HUES64 (cell line): ENCODE results near the gene ZNF343.
A peak's percentile ranks its signal among the peaks of the same experiment; 100 is the strongest.
"Not testable (repeated sequence)": the region's sequence is repeated elsewhere in the genome, so short reads cannot be mapped to it uniquely, and the experiment has no call there.

Experiments
- H3K27ac ChIP-seq: 2 replicates; pipeline ENCODE4 v1.7.0; 2013; ENCODE audit warnings: low read depth, low read length, inconsistent platforms
- H3K27me3 ChIP-seq: 2 replicates; pipeline ENCODE4 v1.6.1; 2013; ENCODE audit warnings: mild to moderate bottlenecking, low read length; ENCODE audit not compliant: insufficient read depth
- H3K36me3 ChIP-seq: 2 replicates; pipeline ENCODE4 v1.6.1; 2013; ENCODE audit warnings: mild to moderate bottlenecking, low read length; ENCODE audit not compliant: insufficient read depth
- H3K4me1 ChIP-seq: 2 replicates; pipeline ENCODE4 v1.6.1; 2013; ENCODE audit warnings: mild to moderate bottlenecking, low read length, moderate library complexity; ENCODE audit not compliant: insufficient read depth
- H3K4me3 ChIP-seq: 2 replicates; pipeline ENCODE4 v1.5.1; 2013; ENCODE audit warnings: mild to moderate bottlenecking, low read length, moderate library complexity
- H3K9ac ChIP-seq: 2 replicates; pipeline ENCODE4 v1.6.1; 2013; ENCODE audit warnings: mild to moderate bottlenecking, low read depth, low read length
- H3K9me3 ChIP-seq: 2 replicates; pipeline ENCODE4 v1.6.1; 2013; ENCODE audit warnings: low read depth, low read length; ENCODE audit not compliant: insufficient read depth
- WGBS: fragments of 150-250, 120-280 bp; methylation state at CpG from one replicate; pipeline ENCODE4 v1.1.7; 2013; ENCODE audit warnings: missing lambda C conversion rate; 5-methylcytosine and 5-hydroxymethylcytosine counted together

ZNF343 gene

DNA sequence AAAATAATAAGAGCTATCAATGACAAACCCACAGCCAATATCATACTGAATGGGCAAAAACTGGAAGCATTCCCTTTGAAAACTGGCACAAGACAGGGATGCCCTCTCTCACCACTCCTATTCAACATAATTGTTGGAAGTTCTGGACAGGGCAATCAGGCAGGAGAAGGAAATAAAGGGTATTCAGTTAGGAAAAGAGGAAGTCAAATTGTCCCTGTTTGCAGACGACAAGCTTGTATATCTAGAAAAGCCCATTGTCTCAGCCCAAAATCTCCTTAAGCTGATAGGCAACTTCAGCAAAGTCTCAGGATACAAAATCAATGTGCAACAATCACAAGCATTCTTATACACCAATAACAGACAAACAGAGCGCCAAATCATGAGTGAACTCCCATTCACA, 3.9 kb downstream of the ZNF343 start:
- not testable (repeated sequence) for H3K9me3 ChIP-seq, H3K9ac ChIP-seq, H3K4me1 ChIP-seq, H3K4me3 ChIP-seq, H3K36me3 ChIP-seq, H3K27ac ChIP-seq
- WGBS = 88% methylated on average over 2 of the region's 2 CpGs
- peaks cover 22% of the 10 kb centered on the region for H3K27me3 ChIP-seq

- H3K27me3 ChIP-seq = peaks cover 11% of the 10 kb centered on the region
- H3K36me3 ChIP-seq, H3K9me3 ChIP-seq, H3K4me1 ChIP-seq, H3K4me3 ChIP-seq, H3K27ac ChIP-seq, H3K9ac ChIP-seq: not testable (repeated sequence)
- WGBS = 86% methylated on average over 2 of the region's 2 CpGs
These were observed 5.8 kb downstream of the ZNF343 start for GRCh38 chr20:2502808-2503384.

- no peak overlapping the region for H3K4me3 ChIP-seq
- H3K9ac ChIP-seq = no peak overlapping the region
- H3K27ac ChIP-seq = no peak overlapping the region
- H3K36me3 ChIP-seq = peaks cover 3% of the 10 kb centered on the region; the same call in 1 of the 2 replicates
- WGBS = 77% methylated on average over 4 of the region's 4 CpGs
- H3K4me1 ChIP-seq = no peaks in the 10 kb centered on the region
- H3K9me3 ChIP-seq = no peaks in the 10 kb centered on the region
- no peaks in the 10 kb centered on the region for H3K27me3 ChIP-seq
These were observed 23.1 kb downstream of the ZNF343 start for GRCh38 chr20:2485661-2486060.

DNA sequence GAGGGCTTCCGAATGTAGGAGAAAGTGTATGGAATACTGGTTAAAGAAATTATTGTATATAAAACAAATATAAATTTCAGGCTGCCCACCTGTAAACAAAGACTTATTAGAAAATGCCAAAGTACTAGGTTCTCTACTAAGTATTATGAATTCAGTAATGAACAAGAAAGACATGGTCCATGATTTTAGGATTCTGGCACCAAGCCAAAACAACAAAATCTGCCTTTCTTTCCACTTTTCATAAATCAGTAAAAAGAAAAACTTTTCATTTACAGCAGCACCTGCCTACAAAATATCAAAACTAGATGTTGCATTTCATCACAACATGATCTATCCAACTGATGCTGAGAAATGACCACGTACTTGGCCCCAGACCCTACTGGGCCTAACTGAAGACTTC, 23.6 kb downstream of the ZNF343 start:
- Histone ChIP-seq H3K9me3 (no peaks in the 10 kb centered on the region), H3K4me3 (no peak overlapping the region), H3K27me3 (no peaks in the 10 kb centered on the region), H3K27ac (no peak overlapping the region), H3K4me1 (no peaks in the 10 kb centered on the region), H3K9ac (no peak overlapping the region), H3K36me3 (peaks cover 3% of the 10 kb centered on the region; the same call in 1 of the 2 replicates)
- 88% methylated on average over 1 of the region's 2 CpGs for WGBS

GRCh38 chr20:2483504-2483903, 25.2 kb downstream of the ZNF343 start:
- 93% methylated on average over 10 of the region's 12 CpGs for WGBS
- H3K9me3 ChIP-seq = no peaks in the 10 kb centered on the region
- no peaks in the 10 kb centered on the region for H3K27me3 ChIP-seq
- no peak overlapping the region for H3K27ac ChIP-seq
- no peaks in the 10 kb centered on the region for H3K4me1 ChIP-seq
- no peak overlapping the region for H3K4me3 ChIP-seq
- peaks cover 3% of the 10 kb centered on the region; the same call in 1 of the 2 replicates for H3K36me3 ChIP-seq
- H3K9ac ChIP-seq = no peak overlapping the region

GRCh38 chr20:2480381-2480780, 28.3 kb downstream of the ZNF343 start:
- no peaks in the 10 kb centered on the region for H3K9me3 ChIP-seq
- 89% methylated on average over 2 of the region's 2 CpGs for WGBS
- H3K4me1 ChIP-seq = 0 out of 2 replicates have a peak, but pooled peaks cover 3% of the 10 kb centered on the region
- no peaks in the 10 kb centered on the region for H3K27me3 ChIP-seq
- H3K36me3 ChIP-seq = peaks cover 3% of the 10 kb centered on the region; the same call in 1 of the 2 replicates
- no peak overlapping the region for H3K27ac ChIP-seq
- no peak overlapping the region for H3K4me3 ChIP-seq
- H3K9ac ChIP-seq = no peak overlapping the region

DNA sequence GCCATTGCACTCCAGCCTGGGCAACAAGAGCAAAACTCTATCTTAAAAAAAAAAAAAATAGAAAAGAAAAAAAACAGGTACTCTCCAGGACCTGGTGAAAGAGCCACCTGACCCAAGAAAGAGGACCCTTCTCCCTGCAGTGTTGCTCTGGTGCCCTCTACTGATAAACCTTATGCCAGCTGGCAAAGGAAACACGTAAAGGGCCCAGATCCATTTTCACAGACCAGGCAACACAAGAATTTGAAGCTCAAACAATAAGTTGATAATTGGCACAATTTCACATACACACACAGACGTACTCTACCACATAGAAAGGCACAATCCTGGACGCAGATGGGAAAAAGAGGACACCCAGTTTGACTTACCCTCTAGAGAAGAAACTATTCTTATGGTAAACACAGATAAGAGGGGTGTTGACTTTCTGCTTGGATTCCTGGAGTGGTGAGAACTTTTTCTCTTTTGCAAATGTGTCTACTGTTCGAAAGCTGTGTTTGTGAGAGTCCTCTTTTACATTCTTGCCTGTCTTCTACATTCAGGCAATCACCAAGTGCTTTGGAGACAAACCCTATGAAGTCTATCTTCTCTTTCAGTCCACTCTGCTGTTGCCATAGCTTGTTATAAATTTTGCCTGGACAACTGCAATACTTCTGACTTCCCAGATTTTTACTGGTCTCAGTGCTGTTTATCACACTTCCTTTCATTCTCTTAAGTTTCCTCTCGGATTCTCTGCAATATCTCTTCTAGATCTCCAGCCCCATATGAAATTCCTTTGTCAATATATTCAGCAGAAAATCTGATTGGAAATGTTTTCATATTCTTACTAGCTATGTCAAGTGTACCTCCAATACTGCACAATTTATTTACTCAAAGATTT, 31.7 kb downstream of the ZNF343 start:
- Histone ChIP-seq H3K9me3 (no peaks in the 10 kb centered on the region), H3K4me3 (no peak overlapping the region), H3K36me3 (no peaks in the 10 kb centered on the region; the same call in 1 of the 2 replicates), H3K9ac (no peak overlapping the region), H3K27me3 (no peaks in the 10 kb centered on the region), H3K4me1 (peaks cover 10% of the 10 kb centered on the region; the same call in 1 of the 2 replicates), H3K27ac (no peak overlapping the region)
- 61% methylated on average over 5 of the region's 5 CpGs for WGBS

DNA sequence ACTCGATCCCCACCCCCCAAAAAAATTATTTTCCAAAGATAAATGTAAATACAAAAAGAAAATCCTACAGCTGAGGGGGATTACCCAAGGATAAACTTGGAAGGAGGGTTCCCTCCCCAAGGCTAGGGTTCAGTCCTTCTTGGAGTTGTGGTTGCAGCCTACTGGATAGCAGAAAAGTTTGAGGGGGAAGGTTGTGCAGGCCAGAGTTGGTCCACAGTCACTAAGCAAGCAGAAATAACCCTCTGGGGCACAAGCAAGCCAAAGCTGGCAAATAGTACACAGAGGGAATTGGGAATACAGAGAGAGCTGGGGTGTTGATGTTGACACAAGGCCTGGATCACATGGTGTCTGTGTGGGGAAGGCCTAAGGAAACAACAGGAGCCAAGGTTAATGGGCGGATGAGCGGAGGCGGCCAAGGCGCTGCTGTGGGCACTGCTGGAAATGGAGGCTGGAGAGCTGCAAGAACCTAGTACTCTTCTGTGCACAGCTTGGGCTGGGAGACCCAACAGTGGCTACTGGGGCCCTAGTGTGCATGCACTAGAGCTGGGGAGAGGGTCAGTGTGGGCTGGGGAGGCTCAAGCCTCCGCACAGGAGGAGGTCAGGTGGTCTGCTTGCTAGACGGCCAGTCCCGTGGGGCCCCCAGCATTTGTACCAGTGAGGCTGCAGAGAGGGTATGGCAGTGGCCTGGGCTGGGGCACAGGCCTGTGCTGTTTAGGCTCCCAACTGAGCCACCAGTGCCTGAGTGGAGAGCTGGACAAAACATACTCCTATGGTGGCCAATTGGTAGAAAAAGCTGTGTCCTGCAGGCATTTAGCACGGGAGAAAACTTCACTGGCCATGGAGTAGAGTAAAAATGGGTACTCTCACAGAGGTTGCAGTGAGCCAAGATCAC, 32.6 kb downstream of the ZNF343 start:
- 94% methylated on average over 8 of the region's 9 CpGs for WGBS
- Histone ChIP-seq H3K36me3 (no peaks in the 10 kb centered on the region), H3K9me3 (no peaks in the 10 kb centered on the region), H3K9ac (no peak overlapping the region), H3K27me3 (no peaks in the 10 kb centered on the region), H3K27ac (no peak overlapping the region), H3K4me1 (peaks cover 12% of the 10 kb centered on the region), H3K4me3 (no peak overlapping the region)

GRCh38 chr20:2473516-2473915, 35.2 kb downstream of the ZNF343 start:
- H3K9me3 ChIP-seq = no peaks in the 10 kb centered on the region
- H3K27me3 ChIP-seq = no peaks in the 10 kb centered on the region
- H3K27ac ChIP-seq = no peak overlapping the region
- 87% methylated on average over 4 of the region's 4 CpGs for WGBS
- H3K36me3 ChIP-seq = peaks cover 11% of the 10 kb centered on the region; the same call in 1 of the 2 replicates
- H3K4me3 ChIP-seq = no peak overlapping the region
- no peak overlapping the region for H3K9ac ChIP-seq
- H3K4me1 ChIP-seq = peaks cover 19% of the 10 kb centered on the region

- H3K9ac ChIP-seq = peak within 1 kb of the TSS; percentile 98
- H3K9me3 ChIP-seq = no peaks in the 10 kb centered on the region
- WGBS = 1% methylated on average over 53 of the region's 53 CpGs
- H3K4me3 ChIP-seq = peak within 1 kb of the TSS; percentile 86
- no peaks in the 10 kb centered on the region for H3K27me3 ChIP-seq
- H3K36me3 ChIP-seq = peaks cover 40% of the 10 kb centered on the region
- H3K27ac ChIP-seq = peak within 1 kb of the TSS; percentile 90
- peaks cover 20% of the 10 kb centered on the region for H3K4me1 ChIP-seq
These were observed 38.1 kb downstream of the ZNF343 start, which contains the start of gene SNRPB for GRCh38 chr20:2470423-2471193. Gene SNRPB (minus strand): TSS chr20:2470789. CDS start chr20:2470690, 99 bp downstream.
